Measurements from ENCODE around the gene MOB3A.

GRCh38 chr19:2116507-2116906, 20.4 kb upstream of the MOB3A start:
- TF ChIP-seq RAD21 (IDR thresholded peaks at IDR 0.05 in 1 of 2, conservative IDR thresholded peaks at IDR 0.05 in 1 of 2; ENCODE audit: low read depth in 2 of 2, low read length in 2 of 2) = no peak
- TF ChIP-seq, protein P1, sequence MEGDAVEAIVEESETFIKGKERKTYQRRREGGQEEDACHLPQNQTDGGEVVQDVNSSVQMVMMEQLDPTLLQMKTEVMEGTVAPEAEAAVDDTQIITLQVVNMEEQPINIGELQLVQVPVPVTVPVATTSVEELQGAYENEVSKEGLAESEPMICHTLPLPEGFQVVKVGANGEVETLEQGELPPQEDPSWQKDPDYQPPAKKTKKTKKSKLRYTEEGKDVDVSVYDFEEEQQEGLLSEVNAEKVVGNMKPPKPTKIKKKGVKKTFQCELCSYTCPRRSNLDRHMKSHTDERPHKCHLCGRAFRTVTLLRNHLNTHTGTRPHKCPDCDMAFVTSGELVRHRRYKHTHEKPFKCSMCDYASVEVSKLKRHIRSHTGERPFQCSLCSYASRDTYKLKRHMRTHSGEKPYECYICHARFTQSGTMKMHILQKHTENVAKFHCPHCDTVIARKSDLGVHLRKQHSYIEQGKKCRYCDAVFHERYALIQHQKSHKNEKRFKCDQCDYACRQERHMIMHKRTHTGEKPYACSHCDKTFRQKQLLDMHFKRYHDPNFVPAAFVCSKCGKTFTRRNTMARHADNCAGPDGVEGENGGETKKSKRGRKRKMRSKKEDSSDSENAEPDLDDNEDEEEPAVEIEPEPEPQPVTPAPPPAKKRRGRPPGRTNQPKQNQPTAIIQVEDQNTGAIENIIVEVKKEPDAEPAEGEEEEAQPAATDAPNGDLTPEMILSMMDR (IDR thresholded peaks at IDR 0.05; ENCODE audit: control extremely low read depth in 1 of 3, insufficient read depth in 1 of 3, low read depth in 1 of 3, low read length in 3 of 3) = no peak
- no peak for TF ChIP-seq RFX5 (IDR thresholded peaks at IDR 0.05; ENCODE audit: borderline replicate concordance, low read depth, low read length)
- TF ChIP-seq SP1 (IDR thresholded peaks at IDR 0.05; ENCODE audit: low read depth, low read length) = no peak
- TF ChIP-seq RNF2 (IDR thresholded peaks at IDR 0.05; ENCODE audit: borderline replicate concordance, low read depth, low read length, missing control alignments, poor library complexity, severe bottlenecking) = no peak
- TF ChIP-seq CBX5 (IDR thresholded peaks at IDR 0.05; ENCODE audit: low read depth, low read length) = no peak
- no peak for TF ChIP-seq USF2 (IDR thresholded peaks at IDR 0.05; ENCODE audit: low read length)
- TF ChIP-seq E2F6 (IDR thresholded peaks at IDR 0.05) = no peak
- TF ChIP-seq KDM5A (IDR thresholded peaks at IDR 0.05; ENCODE audit: low read length) = no peak
- TF ChIP-seq, protein P2, sequence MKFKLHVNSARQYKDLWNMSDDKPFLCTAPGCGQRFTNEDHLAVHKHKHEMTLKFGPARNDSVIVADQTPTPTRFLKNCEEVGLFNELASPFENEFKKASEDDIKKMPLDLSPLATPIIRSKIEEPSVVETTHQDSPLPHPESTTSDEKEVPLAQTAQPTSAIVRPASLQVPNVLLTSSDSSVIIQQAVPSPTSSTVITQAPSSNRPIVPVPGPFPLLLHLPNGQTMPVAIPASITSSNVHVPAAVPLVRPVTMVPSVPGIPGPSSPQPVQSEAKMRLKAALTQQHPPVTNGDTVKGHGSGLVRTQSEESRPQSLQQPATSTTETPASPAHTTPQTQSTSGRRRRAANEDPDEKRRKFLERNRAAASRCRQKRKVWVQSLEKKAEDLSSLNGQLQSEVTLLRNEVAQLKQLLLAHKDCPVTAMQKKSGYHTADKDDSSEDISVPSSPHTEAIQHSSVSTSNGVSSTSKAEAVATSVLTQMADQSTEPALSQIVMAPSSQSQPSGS (IDR thresholded peaks at IDR 0.05; ENCODE audit: low read length) = no peak

Data from H1 (cell line).